Measurements from ENCODE around the gene CHAD. TPM values are rescaled to one million over a fixed set of nuclear protein-coding genes. Genes with fewer than 3 reads are reported as not detected.

Gene CHAD
- total RNA-seq, 1 donor from 2014 or later = not detected

DNA sequence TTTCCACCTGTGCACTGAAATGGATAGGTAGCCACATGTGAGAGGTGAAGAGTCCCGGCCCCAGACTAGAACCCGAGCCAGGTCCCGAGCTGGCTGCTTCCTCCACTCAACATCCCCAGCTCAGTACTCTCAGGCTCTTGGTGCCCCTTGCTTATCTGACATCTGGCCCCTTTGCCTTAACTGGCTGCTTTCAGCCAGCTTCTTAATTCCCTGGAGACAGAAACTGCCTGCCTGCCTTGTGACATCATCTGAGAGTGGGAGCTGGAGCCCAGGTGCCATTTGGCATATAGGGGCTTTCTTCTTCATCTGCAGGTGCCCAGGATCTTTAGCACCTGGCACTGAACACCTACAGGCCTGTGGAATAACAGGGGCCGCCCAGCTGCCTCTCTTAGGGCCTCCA is 8.9 kb downstream of the CHAD start:
- intact Hi-C loops (cut with micrococcal nuclease) = no loop called here

DNA sequence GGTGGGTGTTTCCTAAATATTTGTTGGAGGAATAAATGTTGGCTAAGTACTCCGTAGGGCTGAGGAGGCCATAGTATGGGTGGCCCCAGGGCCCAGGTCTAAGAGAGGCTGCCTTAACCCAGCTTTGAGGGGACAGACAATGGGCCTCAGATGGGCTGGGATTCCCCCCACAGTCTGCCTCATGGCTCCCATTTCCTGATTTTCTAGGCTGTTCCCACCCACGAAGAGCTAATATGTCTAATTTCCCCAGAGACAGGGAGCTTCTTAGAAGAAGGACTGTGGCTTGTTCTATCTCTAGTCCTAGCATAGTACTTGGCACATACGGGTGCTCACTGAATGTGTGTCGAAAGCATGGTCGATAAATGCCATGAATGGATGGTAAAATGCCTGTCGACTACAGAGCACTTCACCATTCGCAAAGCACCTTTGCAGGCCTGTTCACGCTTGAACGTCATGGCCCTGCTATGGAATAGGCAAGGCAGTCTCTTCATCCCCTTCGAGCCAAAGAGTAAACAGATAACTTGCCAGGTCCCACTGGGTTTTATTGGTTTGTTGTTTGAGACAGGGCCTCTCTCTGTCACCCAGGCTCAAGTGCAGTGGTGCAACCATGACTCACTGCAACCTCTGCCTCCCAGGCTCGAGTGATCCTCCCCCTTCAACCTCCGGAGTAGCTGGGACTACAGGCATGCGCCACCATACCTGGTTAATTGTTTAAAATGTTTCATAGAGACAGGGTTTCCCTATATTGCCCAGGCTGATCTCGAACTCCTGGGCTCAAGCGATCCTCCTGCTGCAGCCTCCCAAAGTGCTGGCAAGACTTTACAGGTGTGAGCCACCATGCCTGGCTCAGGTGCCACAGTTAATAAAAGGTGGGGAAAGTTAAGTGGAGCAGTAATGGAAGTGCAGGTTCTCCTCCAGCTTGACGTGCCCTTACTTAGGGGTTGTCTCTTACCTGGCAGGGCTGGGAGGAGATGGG is 9.7 kb downstream of the CHAD start:
- intact Hi-C loops (cut with micrococcal nuclease) = no loop called here

DNA sequence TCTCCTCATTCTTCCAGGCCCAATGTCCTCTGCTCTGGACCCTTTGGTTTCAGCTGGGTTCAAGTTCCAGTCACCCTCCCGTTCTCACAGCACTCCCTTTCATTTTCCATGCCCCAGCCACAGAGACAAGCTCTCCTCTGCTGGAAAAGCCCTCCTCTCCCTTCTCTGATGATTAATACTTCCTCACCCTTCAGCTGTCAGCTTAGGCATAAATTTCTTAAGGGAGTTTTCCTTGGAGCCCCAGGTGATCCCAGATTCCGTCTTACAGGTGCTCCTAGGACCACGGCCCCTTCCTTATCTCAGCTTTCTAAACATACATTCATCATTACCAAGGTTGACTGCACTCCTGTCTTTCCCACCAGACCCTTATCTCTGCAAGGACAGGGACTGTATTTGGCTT is 10.4 kb downstream of the CHAD start:
- intact Hi-C loops (cut with micrococcal nuclease) = no loop called here

DNA sequence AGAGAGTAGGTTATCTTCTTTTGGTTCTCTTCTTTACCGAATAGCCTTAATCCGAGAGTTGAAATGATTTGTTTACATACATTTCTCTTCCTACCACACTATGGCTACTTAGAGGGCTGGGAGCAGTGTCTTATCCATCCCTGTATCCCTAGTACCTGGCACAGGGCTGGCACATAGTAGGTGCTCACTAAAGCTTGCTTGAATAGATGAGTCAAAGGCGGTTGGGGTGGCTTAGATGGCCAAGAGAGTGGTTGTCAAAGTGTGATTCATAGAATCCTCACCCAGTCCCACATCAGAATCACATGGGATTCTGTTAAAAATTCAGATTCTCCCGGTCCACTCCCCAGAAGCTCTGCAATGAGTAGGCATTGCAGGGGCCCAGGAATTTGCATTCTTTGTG is 11.1 kb downstream of the CHAD start:
- intact Hi-C loops (cut with micrococcal nuclease) = no loop called here

DNA sequence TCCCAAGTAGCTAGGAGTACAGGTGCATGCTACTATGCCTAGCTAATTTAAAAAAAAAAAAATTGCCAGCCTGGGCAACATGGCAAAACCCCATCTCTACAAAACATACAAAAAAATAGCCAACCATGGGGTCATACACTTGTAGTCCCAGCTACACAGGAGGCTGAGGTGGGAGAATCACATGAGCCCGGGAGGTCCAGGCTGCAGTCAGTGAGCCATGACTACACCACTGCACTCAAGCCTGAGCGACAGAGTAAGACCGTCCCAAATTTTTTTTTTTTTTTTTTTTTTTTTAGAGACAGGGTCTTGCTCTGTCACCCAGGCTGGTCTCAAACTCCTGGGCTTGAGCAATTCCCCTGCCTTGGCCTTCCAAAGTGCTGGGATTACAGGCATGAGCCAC is 14.8 kb downstream of the CHAD start:
- intact Hi-C loops (cut with micrococcal nuclease) = no loop called here

DNA sequence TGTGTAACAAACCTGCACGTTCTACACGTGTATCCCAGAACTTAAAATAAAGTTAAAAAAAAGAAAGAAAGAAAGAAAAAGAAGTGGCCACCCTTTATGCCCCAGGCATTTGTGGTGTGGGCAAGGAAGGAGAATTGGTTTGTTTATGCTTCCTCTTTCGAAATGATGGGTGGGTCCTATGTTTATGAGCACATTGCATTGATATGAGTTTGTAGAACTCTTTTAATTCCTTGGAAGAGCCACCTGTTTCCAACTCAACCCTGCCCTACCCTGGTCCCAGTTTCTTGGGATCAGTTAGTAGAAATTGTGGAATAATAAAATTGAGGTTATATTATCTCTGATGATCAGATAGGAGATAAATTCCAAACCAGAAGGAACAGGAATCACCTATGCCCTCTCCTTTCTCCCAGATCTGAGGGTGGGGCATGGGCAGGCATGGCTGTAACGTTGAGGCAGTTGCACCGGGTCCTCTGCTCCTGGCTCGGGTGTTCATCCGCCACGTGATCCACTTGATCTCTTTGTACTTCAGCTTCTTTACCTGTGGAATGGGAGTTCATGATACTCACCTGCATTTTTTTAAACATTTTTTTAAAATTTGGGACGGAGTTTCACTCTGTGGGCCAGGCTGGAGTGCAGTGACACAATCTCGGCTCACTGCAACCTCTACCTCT is 15.9 kb downstream of the CHAD start:
- intact Hi-C loops (cut with micrococcal nuclease) = no loop called here

DNA sequence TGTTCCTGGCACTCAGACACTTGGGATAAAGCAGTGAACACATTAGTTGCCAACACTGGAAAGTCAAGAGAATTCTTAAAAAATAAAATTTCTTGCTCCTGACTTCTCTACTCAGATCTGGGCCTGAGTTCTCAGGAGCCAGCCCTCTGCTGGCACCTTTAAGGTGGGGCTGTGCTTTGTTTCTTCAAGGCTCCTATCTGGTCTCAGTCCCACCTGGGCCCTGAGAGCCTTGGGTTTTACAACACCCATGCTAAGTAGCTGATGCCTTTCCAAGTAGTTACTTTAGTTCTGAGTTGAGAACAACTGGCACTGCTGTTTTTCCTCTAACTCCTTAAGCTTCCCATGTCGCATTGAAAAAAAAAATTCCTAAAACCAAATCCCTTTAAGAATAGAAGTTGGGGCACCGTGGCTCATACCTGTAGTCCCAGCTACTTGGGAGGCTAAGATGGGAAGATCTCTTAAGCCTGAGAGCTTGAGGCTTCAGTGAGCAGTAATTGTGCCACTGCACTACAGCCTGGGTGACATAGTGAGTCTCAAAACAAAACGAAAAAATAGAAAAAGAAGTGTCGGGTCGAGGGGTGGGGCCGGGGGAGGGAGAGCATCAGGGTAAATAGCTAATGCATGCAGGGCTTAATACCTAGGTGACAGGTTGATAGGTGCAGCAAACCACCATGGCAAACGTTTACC is 16.6 kb downstream of the CHAD start:
- intact Hi-C loops (cut with micrococcal nuclease) = no loop called here

DNA sequence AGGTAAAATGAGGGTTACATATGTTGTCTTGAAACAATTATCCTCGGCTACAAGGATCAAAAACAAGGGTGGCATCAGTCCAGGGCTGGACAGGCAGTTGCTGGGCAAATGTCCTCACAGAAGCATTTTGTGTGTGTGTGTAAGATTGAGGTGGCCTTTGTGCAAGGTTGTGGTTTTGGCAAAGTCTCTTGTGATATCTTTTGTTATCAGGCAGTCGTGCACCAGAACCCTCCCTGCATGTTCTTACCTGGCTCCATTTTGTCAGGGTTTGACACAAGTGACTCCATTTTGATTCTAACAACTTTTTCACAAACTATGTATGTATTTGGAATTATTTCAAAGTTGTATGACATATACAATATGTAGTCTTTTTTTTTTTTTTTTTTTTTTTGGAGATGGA is 20.0 kb downstream of the CHAD start:
- intact Hi-C loops (cut with micrococcal nuclease) = no loop called here

DNA sequence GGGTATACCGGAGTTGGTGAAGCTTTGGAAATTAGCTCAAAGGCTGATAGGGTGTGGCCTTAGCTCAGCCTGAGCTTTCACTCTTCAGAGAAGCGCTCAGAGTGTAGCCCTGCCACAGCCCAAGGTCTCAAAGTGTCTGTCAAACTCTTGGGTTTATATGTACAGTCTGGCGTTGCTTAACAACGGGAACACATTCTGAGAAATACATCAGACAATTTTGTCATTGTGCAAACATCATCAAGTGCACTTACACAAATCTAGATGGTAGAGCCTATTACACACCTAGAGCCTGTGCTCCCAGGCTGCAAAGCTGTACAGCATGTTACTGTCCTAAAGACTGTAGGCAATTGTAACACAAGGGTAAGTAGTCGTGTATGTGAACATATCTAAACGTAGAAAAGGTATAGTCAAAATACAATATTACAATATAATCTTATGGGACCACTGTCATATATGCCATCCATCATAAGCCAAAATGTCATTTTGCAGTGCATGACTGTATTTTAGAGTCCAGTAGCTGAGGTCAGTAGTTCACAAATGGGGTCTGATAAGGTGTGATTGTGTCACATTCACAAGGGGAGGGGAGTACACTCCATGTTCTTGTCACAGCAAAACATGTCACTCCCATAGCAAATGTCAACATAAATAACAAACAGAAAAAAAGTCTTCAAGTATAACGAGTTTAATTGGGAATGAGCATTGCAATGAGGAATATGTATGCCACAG is 20.6 kb downstream of the CHAD start:
- intact Hi-C loops (cut with micrococcal nuclease) = no loop called here

DNA sequence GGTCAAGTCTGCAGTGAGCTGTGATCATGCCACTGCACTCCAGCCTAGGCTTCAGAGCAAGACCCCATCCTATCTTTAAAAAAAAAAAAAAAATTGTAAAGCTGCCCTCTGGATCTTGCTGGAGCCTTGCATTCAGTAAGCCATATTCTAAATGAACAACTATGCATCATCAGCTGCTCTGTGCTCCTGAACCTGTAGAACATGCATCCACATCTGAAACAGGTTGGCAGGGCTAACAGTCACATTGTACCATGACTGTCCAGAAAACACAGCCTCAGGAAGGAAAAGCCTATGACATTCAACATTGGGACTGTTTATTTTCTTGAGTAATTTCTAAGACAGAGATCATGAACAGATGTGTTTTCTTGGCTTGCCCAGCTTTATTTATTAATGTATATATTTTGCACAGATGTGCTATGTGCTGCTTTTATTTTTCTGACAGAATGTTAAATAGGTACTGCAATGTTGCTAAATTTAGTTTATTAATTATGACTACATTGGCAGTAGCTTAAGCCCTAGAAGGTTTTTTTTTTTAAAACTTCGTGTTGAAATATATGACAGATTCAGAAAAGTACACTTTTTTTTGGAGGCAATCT is 22.9 kb downstream of the CHAD start:
- intact Hi-C loops (cut with micrococcal nuclease) = no loop called here

DNA sequence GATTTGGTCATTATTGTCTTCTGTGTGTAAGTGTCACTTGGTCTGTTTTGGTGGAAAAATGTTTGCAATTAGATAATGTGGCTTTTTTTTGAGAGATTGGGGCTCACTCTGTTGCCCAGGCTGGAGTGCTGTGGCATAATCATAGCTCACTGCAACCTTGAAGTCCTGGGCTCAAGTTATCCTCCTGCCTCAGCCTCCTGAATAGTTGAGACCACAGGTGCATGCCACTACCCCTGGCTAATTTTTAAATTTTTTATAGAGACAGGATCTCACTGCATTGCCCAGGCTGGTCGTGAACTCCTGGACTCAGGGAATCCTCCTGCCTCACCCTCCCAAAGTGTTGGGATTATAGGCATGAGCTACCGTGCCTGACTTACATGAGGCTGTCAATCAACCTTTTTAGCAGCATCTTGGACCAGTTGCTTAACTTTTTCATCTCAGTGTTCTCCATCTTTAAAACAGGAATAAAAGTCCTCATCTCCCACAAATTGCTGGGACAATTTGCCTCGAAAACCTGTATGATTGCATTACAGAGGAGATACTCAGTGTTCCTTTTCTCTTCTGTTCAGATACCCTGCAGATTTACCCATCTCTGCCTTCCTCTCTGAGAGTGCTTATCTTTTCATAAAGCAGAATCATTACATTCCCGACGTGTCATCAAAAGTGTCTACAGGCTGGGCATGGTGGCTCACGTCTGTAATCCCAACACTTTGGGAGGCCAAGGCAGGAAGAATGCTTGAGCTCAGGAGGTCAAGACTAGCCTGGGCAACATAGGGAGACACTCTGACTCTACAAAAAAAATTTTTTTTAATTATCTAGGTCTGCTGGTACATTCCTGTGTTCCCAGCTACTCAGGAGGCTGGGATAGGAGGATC is 23.6 kb downstream of the CHAD start:
- intact Hi-C loops (cut with micrococcal nuclease) = no loop called here

DNA sequence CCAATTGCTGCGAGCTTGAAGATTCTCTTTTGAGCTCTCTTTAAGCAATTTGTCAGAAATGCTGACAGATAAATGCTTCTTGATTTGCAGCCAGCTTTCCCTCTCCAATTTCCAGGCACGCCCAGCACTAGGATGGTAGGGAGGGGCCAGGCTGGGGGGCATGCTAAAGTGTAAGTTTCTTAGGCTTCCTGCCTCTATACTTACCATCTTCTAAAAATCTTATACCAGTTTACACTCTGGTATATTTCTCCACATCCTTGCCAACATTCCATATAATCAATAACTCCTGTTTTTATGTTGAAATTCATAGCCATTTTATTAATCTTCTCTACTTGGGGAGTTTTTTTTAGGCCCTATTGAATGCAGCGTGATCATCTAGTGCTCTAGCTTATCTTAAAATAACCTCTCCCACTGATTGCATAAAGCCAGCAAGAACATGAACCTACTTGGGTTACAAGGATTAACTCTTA is 25.1 kb downstream of the CHAD start:
- intact Hi-C loops (cut with micrococcal nuclease) = no loop called here

DNA sequence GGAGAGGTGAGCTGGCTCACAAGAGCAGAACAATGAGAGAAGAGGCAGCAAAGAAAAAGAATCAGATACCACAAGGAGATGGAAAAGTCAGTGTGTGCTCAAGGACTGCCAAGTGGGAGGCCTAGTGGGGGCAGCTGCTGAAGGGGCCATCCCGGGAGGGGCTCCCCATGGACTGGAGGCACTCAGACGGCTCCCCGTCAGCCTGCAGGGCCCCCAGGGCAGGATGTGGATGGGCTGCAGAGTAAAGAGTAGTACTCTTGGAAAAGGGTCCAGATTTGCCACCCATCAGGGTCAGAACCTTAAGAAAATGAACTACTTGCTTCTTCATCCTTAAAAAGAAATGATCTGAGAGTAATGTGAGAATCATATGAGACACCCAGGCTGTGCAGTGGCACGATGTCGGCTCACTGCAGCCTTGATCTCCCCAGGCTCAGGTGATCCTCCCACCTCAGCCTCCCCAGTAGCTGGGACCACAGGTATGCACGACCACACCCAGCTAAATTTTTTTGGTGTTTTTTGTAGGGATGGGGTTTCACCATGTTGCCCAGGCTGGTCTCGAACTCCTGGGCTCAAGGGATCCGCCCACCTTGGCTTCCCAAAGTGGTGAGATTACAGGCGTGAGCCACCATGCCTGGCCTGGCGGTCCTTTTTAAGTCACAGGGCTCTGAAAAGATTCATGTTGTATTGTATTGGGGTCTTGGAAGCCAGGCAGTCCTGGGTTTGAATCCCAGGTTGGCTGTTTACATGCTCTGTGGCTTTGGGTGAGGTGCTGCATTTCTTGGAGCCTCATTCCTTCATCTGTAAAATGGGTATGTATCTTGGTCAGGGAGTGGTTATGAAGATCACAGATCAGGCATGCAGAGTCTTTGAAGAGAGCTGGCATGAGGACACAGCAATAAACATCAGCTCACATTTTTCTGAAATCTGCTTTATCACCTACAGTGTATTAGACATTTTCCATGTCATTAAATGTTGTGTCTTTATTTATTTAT is 27.5 kb downstream of the CHAD start:
- intact Hi-C loops (cut with micrococcal nuclease) = no loop called here

DNA sequence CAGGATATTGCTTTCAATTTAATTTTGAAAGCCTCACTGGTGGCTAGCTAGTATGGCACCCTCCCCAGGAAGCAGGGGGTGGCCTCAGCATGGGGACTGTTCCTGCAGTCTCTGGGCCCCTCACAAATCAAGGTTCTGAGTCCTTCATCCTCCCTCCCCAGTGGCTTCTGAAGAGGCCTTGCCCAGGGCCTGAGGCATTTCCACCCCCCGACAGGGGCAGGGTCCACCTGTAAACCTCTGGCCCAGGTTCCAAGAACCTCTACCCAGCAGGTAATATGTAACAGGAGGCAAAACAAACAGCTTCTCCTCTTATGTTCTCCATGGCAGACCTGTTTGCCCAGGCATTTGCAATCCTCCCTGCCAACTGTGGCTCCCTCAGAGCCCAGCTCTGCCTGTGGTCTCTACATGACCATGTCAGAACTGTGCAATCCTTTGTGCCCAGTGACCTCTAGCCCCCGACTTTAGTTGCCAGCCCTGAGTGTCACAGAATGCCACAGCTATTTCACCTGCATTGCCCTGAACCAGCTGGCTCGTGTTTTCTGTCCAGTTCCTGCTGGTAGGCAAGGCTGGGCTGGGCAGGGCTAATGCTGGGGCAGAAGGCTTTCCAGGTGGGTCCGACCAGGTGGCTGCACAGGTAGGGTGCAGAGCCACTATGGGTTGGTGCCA is 28.4 kb downstream of the CHAD start:
- intact Hi-C loops (cut with micrococcal nuclease) = no loop called here

DNA sequence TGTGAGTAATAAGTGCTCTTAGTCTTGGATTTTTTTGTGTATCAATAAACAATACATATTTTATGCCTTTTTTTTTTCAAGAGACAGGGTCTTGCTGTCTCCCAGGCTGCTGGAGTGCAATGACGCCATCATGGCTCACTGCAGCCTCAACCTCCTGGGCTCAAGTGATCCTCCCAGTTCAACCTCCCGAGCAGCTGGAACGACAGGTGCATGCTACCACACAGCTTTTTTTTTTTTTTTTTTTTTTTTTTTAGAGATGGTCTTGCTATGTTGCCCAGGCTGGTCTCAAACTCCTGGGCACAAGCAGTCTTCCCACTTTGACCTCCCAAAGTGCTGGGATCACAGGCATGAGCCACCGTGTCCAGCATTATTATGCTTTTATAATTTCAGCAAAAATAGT is 29.7 kb downstream of the CHAD start:
- intact Hi-C loops (cut with micrococcal nuclease) = no loop called here

DNA sequence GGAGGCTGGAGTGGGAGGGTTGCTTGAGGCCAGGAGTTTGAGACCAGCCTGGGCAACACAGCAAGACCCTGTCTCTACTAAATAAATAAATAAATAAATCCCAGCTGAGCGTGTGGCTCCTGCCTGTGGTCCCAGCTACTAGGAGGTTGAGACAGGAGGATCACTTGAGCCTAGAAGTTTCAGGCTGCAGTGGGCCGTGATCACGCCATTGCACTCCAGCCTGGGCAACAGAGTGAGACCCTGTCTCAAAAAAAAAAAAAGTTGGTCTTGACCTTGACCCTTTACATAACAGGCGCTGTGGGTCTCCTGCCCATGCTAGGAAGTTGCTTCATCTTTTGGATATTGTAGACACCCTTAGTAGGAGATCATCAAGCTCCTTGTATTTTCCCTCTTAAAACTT is 31.3 kb downstream of the CHAD start:
- intact Hi-C loops (cut with micrococcal nuclease) = no loop called here

DNA sequence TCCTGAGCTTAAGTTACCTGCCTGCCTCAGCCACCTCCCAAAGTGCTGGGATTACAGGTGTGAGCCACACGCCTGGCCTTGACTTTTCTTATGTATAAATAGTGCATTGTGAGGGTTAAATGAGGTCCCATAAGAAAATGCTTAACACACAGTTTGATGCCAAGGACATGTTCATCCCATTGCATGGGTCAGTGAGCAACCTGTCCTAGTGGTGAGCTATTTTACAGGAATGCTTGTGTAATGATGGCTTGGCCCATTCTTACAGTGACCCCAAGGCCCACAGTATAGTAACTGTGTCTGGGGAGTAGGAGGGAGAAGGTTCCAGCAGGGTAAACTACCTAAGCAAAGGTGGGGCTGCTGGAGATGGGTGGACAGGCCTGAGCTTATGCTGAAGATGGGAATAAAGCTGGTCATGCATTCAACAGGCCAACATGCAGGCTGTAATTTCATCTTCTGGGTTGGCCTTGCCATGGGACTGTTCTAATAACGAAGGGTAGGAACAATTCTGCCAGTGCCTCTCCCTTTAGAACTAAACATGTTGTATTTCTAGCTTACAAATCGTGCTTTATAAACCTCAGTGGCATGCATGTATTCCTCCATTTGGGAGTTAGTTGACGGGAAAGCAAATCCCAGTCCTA is 36.4 kb downstream of the CHAD start:
- intact Hi-C loops (cut with micrococcal nuclease) = no loop called here
